Neural cell (in vitro differentiated cells): ENCODE results near the gene MEGF9. TPM values are rescaled to one million over a fixed set of nuclear protein-coding genes. Genes with fewer than 3 reads are reported as not detected.

Source experiments
- H2AFZ ChIP-seq: fragments of 200-600, 300-800 bp; sonication (generic), shearing (Covaris generic); 2 replicates; pipeline ENCODE4 v1.6.0; 2014; ENCODE audit warnings: low read depth, mild to moderate bottlenecking, antibody characterized with exemption, low read length, moderate library complexity
- H3F3A ChIP-seq: fragments of 200-600 bp; shearing (Covaris generic); 2 replicates; pipeline ENCODE4 v1.6.1; 2016; ENCODE audit warnings: mild to moderate bottlenecking, moderate library complexity, mixed read lengths, antibody characterized with exemption, low read length; ENCODE audit not compliant: insufficient read depth, poor library complexity, severe bottlenecking
- H3K27ac ChIP-seq: fragments of 200-600, 300-800 bp; sonication (generic), shearing (Covaris generic); 2 replicates; pipeline ENCODE4 v1.5.1; 2014; ENCODE audit warnings: mild to moderate bottlenecking, low read length, moderate library complexity
- H3K27me3 ChIP-seq: fragments of 300-800, 200-600 bp; sonication (generic), shearing (Covaris generic); 2 replicates; pipeline ENCODE4 v1.6.0; 2014; ENCODE audit warnings: mild to moderate bottlenecking, low read depth, low read length, moderate library complexity; ENCODE audit not compliant: insufficient read depth
- H3K36me3 ChIP-seq: fragments of 300-800, 200-600 bp; sonication (generic), shearing (Covaris generic); 2 replicates; pipeline ENCODE4 v1.5.1; 2014; ENCODE audit warnings: mild to moderate bottlenecking, antibody characterized with exemption, low read length, moderate library complexity; ENCODE audit not compliant: insufficient read depth
- H3K4me2 ChIP-seq: fragments of 300-800, 200-600 bp; sonication (generic), shearing (Covaris generic); 2 replicates; pipeline ENCODE4 v1.6.0; 2014; ENCODE audit warnings: mild to moderate bottlenecking, low read length
- H3K4me3 ChIP-seq: fragments of 300-800, 200-600 bp; sonication (generic), shearing (Covaris generic); 2 replicates; pipeline ENCODE4 v1.5.1; 2014; ENCODE audit warnings: mild to moderate bottlenecking, low read length, moderate library complexity
- H3K79me2 ChIP-seq: fragments of 200-600 bp; shearing (Covaris generic); replicated peaks from 2 replicates; pipeline ENCODE4 v1.6.0; 2014; ENCODE audit warnings: mild to moderate bottlenecking, low read length, moderate library complexity; ENCODE audit not compliant: insufficient read depth
- H3K9ac ChIP-seq: fragments of 300-800, 200-600 bp; sonication (generic), shearing (Covaris generic); 2 replicates; pipeline ENCODE4 v1.6.1; 2016; ENCODE audit warnings: mild to moderate bottlenecking, low read length, mixed read lengths
- H3K9me2 ChIP-seq: fragments of 200-600 bp; shearing (Covaris generic); 2 replicates; pipeline ENCODE4 v1.6.1; 2016; ENCODE audit warnings: mild to moderate bottlenecking, low read length, mixed read lengths; ENCODE audit not compliant: insufficient read depth
- H3K9me3 ChIP-seq: fragments of 200-600, 300-800 bp; sonication (generic), shearing (Covaris generic); 2 replicates; pipeline ENCODE4 v1.6.1; 2016; ENCODE audit warnings: mild to moderate bottlenecking, mixed run types, low read length, moderate library complexity, mixed read lengths
- H4K20me1 ChIP-seq: fragments of 200-600 bp; shearing (Covaris generic); 2 replicates; pipeline ENCODE4 v1.6.1; 2016; ENCODE audit warnings: mild to moderate bottlenecking, mixed run types; ENCODE audit not compliant: insufficient read depth
- CTCF ChIP-seq: fragments of 450-650 bp; IDR thresholded peaks from 2 replicates; pipeline ENCODE4 v1.5.1; 2014; ENCODE audit warnings: antibody characterized with exemption, mild to moderate bottlenecking, moderate library complexity; ENCODE audit not compliant: poor library complexity, severe bottlenecking
- EP300 ChIP-seq: fragments of 450-650 bp; conservative IDR thresholded peaks from 2 replicates; pipeline ENCODE4 v1.6.1; 2014; ENCODE audit warnings: antibody characterized with exemption, mild to moderate bottlenecking, moderate library complexity; ENCODE audit not compliant: poor library complexity, severe bottlenecking
- EZH2 ChIP-seq: fragments of 200-600, 300-800 bp; shearing (Covaris generic), sonication (generic); IDR thresholded peaks from 2 replicates; pipeline ENCODE4 v1.6.1; 2014; ENCODE audit warnings: antibody characterized with exemption, low read length, borderline replicate concordance, mild to moderate bottlenecking; ENCODE audit not compliant: insufficient read depth, poor library complexity, severe bottlenecking
- MXI1 ChIP-seq: fragments of 450-650 bp; conservative IDR thresholded peaks from 2 replicates; pipeline ENCODE4 v1.6.1; 2014; ENCODE audit warnings: antibody characterized with exemption, mild to moderate bottlenecking; ENCODE audit not compliant: poor library complexity, severe bottlenecking
- POLR2AphosphoS5 ChIP-seq: IDR thresholded peaks from 2 replicates; pipeline ENCODE4 v1.6.1; 2012
- RAD21 ChIP-seq: fragments of 450-650 bp; conservative IDR thresholded peaks from 2 replicates; pipeline ENCODE4 v1.6.1; 2014; ENCODE audit warnings: antibody characterized with exemption, mild to moderate bottlenecking, moderate library complexity
- REST ChIP-seq: IDR thresholded peaks from 2 replicates; pipeline ENCODE4 v1.6.1; 2012; ENCODE audit warnings: borderline replicate concordance
- SMC3 ChIP-seq: fragments of 450-650 bp; conservative IDR thresholded peaks from 2 replicates; pipeline ENCODE4 v1.6.1; 2014; ENCODE audit warnings: antibody characterized with exemption, mild to moderate bottlenecking, moderate library complexity; ENCODE audit not compliant: poor library complexity
- TAF1 ChIP-seq: IDR thresholded peaks from 2 replicates; pipeline ENCODE4 v1.6.1; 2012; ENCODE audit warnings: low read depth
- polyA plus RNA-seq: library from polyadenylated mRNA; depleted of rRNA; stranded (reverse); fragments of >200 nt; gene quantifications from 2 replicates; pipeline ENCODE4 v1.2.3, GENCODE V29; 2014

Gene MEGF9
- polyA plus RNA-seq, 1 donor from 2014 or later = 35.0 TPM

- no peak overlapping the region for H3K27ac ChIP-seq
- no peaks in the 10 kb centered on the region for H3F3A ChIP-seq
- no peak overlapping the region for H3K4me2 ChIP-seq
- no peak overlapping the region for H3K4me3 ChIP-seq
- no peak overlapping the region for H3K9ac ChIP-seq
- H4K20me1 ChIP-seq = peaks cover 10% of the 10 kb centered on the region
- no peaks in the 10 kb centered on the region for H3K9me3 ChIP-seq
- no peak for TF ChIP-seq REST
- TF ChIP-seq SMC3 = no peak
- no peak for TF ChIP-seq CTCF
- no peak for TF ChIP-seq MXI1
- no peak for TF ChIP-seq EP300
- TF ChIP-seq POLR2AphosphoS5 = no peak
- TF ChIP-seq TAF1 = no peak
- no peak for TF ChIP-seq RAD21
- no peak for TF ChIP-seq EZH2
- peaks cover 24% of the 10 kb centered on the region for H3K79me2 ChIP-seq
- H3K9me2 ChIP-seq = no peaks in the 10 kb centered on the region
- no peaks in the 10 kb centered on the region for H3K27me3 ChIP-seq
- H3K36me3 ChIP-seq = no peaks in the 10 kb centered on the region
- no peak overlapping the region for H2AFZ ChIP-seq
Measured at GRCh38 chr9:120716483-120716882, 2.2 kb upstream of the MEGF9 start.

GRCh38 chr9:120715389-120715924 lies 1.2 kb upstream of the MEGF9 start:
- Histone ChIP-seq H3K36me3 (no peaks in the 10 kb centered on the region), H3K9me2 (no peaks in the 10 kb centered on the region), H3K9ac (peak overlapping the region; percentile 95), H3K27ac (peak overlapping the region; percentile 91), H3K9me3 (no peaks in the 10 kb centered on the region), H3K4me2 (peak overlapping the region; percentile 81), H3K4me3 (peak overlapping the region; percentile 92), H2AFZ (peak overlapping the region; percentile 96), H3K79me2 (peaks cover 34% of the 10 kb centered on the region), H3K27me3 (no peaks in the 10 kb centered on the region), H3F3A (no peaks in the 10 kb centered on the region), H4K20me1 (peaks cover 16% of the 10 kb centered on the region)
- TF ChIP-seq POLR2AphosphoS5 (peak; percentile 11), EZH2 (no peak)
